Kidney glomerular epithelial cell (primary cell): ENCODE data around the gene DNMT3A.

ENCODE experiments used
- DNase-seq: peaks from one replicate; lab custom pipeline; 2025; lab: John Stamatoyannopoulos, UW

Gene DNMT3A

DNA sequence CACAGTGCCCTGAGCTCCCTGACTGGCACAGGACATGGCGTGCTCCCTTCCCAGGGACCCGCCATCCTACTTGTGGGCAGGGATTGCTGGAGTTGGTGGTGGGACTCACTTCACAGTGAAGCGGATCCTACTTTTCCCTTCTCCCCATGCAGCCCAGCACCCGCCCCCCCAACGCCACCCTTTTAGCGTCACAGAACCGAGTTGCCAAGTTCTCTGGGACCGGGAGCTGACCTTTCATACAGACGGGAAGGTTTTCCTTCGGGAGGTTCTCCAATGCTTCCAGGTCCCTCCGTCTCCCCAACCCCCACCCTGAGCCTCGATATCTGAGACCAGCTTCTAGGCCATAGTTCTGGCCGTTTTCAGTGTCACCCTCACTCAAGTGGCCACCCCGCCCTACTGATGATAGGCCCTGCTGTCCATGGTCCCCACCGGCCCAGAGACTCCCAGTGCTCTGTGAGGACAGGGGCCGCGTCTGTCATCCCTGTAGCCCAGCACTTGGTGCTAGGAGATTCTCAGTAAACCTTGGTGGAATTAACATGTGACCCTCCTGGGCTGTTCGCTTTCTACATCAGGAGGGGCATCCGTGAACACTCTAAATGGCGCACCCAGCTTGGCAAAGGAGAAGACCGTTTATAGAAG, 1.6 kb upstream of the DNMT3A start:
- DNase-seq = no peak

DNA sequence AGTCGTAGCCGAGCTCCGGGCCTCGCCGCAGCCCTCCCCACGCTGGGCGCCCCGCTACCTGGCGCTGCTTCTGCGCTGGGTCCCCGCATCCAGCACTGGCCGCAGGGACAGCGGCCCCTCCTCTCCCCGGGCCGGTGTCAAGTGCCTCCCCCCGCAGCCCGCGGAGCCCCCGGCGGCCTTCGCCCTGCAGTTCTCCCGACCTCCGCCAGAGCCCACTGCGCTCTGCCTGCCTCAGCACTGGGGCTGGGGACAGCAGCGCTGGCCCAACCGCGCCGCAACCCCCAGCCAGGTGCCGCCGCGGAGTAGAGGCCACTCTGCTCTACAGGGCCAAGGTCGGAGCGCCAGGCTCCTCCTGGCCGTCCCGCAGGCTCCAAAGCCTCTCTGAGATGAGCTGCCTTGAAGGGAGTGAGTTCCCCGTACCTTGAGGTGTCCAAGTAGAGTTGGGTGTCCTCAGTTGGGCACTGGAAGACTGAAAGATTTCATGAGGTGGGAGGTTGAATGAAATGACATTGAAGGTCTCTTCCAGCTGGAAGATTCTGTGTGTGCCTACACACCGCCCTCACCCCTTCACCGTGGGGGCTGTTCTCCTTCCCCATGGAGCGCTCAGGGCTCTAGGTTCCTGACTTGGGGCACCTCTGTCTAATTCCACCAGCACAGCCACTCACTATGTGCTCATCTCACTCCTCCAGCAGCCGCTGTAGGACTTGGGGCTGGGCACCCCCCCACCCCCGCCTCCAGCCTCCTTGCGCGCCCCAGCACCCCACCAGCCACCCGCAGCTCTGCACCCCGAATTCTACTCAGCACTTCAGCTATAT, 854 bp upstream of the DNMT3A start:
- peak; percentile 53 for DNase-seq

DNA sequence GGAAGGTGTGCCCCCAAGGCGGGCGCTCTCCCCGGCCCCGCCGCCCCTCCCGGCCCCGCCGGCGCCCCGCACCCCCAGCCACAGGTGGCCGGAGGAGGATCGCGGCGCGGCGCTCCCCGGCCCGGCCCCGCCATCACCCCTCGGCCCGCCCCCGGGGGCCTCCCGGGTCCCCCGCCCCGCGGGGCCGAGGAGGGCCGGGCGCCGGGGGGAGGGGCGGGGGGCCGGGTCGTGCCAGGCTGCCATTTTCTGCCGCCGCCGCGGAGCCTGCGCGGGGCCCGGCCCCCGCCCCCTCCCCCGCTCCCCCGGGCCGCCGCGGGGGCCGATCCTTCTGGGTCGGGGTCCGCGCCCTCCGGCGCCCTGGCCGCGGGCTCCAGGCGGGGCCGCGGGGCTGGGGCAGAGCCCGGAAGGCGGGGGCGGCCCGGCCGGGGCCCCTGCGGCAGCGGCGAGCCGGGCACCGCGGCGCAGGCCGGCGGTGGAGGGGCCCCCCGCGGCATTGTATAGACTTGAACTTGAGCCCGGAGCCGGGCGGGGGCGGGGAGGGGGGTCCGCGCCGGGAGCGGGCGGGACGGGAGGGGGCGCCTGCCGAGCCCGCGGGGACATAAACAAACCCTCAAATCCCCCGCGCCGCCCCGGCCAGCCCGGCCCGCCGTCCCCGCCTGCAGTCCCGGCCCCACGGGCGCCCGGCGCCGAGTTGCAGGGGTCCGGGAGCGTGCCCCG, 556 bp downstream of the DNMT3A start:
- no peak for DNase-seq

- no peak for DNase-seq
These were observed 1.4 kb downstream of the DNMT3A start for GRCh38 chr2:25340181-25340921.

DNA sequence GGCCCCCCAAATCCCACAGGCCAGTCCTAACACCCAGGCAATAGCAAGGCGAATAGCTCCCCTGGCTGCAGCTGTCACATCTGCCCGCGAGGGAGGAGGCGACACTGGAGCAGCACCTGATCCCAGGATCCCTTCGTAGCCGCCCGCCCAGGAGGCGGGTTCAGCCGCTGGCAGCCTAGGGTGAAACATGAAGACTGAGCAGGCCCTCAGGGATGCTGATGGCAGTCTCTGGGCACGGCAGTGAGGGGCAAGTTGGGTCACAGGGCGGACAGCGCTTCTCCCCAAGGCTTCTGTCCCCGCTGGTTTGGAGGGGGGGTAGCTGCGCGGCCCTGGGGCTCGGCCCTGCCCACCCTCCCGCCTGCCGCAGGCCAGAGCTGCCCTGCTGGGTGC, 1.9 kb downstream of the DNMT3A start:
- no peak for DNase-seq

DNA sequence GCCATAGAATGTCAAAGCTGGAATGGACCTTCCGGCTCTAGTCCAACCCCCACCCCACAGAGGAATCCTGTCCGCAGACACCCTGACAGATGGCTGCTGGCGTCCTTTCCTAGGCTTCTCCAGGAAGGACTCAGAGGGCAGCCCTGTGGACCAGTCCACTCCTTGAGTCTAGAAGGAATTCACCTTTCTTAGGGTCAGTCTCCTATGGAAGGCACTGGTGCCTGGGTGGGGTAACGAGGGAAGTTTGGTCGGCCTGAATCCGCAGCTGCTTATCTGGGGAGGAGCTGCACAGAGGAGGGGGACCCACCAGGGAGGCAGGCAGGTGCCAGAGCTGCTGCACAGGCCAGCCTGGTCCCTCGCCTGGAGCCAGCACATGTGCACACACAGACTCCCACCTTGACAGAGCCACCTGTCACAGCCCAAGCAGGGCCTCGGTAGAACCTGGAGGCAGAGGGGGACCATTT, 2.5 kb downstream of the DNMT3A start:
- no peak for DNase-seq

DNA sequence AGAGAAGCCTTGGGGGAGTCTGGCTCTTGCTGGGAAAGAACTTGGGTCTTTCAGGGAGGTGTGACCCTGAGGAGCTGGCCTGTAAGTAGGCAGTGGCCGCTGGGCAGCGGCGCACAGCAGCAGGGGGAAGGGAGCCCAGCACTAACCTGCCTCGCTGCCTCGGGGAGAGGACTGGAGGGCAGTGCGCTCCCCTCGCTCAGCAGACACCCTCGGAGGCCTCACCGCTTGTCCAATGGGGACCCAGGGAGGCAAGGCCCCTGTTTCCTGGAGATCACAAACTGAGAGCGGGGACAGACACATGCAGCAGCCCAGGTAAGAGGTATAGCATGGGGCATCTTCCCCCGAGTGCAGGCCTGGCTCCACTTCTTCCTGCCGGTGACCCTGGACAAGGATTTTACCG, 3.3 kb downstream of the DNMT3A start:
- no peak for DNase-seq

DNA sequence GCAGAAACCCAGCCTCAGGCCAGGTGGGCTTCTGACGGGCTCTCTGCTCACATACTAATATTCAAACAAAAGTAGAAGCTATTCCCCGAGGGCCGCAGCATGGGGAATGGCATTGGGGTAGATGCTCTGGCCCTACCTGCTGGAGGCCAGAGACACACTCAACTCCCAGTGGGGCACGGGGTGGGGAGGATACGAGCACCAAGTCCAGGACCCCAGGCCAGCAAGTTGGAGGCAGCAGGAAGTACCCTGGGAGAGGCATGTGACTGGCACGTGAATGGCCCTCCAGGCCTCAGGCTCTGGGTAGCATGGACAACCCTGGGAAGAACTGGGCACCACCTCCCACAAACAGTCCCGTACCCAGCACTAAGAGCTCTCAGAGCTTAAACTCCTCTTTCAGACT, 3.8 kb downstream of the DNMT3A start:
- no peak for DNase-seq

DNA sequence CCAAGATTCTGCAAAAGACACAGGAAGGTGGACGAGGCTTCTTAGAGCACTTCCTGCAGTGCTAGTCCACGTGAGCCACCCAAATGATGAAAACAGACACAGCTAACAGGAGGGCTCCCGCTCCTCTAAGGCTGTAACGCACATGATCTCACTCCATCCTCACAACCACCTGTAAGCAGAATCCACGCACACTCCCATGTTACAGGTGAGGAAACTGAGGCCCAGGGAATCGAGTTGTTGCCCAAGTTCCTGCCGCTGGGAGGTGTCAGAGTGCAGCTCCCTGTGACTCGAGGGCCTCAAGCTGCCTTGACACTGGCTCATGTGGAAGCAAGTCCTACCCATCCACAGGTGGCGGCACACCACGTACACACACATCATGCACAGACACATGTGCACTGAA, 4.4 kb downstream of the DNMT3A start:
- no peak for DNase-seq

DNA sequence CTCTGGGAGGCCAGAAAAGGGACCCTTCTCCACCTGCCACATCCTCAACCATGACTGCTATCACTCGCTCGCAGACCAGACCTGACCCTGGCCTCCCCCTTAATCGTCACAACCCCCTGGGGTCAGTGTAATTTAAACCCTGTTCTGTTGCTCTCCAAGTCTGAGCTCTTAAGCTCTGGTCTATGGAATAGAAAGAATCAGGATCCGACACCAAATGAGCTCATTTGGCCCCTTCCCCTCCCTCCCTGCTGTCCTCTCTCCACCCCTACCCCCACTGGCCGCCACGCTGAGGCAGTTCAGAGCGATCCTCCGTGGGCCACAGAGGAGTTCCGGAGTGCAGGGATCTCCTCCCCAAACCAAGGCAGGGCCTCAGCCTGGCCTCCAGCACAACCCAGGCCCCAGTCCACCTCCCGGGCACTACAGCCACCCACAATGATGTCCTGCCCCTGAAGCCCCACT, 5.3 kb downstream of the DNMT3A start:
- DNase-seq = no peak

- no peak for DNase-seq
These were observed 5.8 kb downstream of the DNMT3A start for GRCh38 chr2:25335971-25336370.

DNA sequence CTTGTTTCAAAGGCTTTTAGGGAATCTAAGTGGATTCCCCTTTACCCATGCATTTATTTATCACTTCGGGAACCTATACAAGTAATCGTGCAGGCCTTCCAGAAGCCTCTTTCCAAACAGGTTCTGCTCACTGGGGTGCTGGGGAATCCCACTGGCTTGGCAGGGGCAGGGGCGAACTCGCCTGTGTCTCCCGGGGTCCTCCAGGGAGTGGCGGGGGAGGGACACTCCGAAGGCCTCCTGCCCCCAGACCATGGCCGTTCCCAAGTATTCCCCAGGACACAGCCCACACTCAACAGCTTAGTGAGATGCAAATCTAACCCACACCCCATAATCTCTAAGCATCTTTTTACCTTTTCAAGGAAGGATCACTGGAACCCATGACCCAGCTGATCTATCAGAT, 6.5 kb downstream of the DNMT3A start:
- DNase-seq = no peak

GRCh38 chr2:25334482-25334881, 7.2 kb downstream of the DNMT3A start:
- no peak for DNase-seq

DNA sequence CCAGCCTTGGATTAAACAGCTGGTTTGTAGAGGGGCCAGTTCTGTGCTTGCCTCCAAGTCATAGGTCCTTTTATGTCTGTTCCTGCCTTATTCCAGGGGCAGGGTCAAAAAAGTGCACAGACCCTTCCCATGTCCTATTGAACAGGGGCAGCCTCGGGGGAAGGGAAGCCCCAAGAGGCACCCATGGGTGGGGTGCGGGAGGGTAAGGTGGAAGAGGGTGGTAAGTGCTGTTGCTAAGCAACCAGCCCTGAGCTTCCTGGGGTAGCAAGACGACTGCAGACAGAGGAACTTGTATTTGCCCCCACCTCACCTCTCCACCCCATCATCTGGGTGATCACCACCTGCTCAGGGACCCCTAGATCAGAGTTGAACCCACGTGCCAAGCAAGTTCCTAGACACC, 7.7 kb downstream of the DNMT3A start:
- no peak for DNase-seq

DNA sequence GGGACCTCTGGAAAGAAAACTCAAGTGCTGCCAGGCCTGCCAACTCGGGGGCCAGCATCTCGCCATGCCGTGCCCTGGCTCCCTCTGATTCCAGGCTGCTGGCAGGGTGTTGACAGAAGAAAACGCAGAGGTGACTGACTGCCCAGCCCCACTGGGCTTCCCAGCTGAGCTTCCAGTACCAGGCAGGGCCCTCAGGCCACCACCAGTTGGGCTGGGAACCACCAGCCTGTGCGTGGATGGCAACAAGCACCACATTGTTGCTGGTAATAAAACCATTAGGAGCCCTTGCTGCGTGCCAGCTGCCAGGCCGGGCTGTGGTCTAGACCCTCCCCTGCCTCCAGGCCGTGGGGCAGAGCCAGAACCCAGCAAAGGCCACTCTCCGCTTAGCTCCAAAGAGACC, 9.2 kb downstream of the DNMT3A start:
- DNase-seq = no peak

DNA sequence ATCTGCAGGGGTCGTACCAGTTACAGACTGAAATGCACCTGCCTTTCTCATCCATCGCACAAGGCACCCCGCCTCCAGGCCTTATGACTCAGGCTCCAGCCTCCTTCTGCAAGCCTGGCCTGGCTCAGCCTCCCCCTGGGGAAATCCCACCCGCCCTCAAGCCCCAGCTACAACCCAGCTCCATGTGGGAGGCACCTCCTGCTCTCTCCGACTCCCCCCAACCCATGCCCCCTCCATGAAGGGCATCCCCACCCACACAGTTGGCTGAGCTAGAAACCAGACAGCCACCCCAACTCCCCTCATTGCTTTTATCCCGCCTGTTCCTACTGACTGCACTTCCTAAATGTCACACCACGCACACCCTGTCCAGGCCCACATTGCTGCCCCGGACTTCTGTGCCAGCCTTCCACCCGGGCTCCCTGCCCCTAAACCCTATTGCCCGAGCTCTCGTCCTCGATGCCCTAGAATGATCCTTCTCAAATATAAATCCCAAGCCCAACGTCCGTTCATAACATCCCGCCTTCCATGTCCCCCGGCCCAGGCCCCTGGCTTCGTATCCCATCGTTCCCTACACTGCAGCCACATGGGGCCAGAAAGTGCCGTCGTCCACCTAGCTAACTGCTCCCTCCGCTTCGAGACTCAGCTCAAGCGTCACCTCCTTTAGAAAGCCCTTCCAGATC, 9.9 kb downstream of the DNMT3A start:
- no peak for DNase-seq

DNA sequence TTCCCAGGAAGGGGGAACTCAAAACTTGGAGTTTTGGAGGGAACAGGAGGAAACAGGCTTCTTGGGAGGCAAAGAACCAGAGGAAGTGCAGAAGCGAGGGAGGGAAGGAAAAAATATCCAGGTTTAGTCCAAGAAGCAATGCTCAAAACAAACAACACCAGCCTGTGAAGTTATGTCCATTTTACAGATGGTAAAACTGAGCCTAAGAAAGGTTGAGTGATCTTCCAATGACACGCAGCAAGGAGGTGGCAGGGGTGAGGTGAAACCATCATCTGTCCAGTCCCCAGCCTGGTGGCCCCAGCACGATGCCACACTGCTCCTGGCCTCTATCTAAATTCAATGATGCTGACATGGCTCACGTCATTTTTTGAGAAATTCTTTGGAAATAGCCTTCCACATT, 10.8 kb downstream of the DNMT3A start:
- no peak for DNase-seq

DNA sequence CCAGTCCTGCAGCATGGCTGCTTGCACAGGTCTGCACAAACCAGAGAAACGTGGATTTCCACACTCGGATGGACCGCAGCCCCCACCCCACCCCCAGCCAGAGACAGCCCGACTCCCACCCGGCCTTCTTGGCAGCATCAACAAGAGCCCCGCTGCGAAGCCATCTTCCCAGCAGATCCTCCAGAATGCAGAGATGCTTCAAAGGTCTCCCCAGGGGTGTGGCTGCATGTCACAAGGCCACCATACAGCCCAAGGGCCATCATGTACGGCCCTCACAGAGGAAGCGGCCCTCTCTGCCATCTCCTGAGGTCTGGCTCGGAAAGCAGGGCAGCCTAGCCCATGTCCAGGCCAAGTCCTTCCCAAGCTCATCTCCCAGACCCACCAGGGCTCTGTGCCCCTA, 11.5 kb downstream of the DNMT3A start:
- DNase-seq = no peak

DNA sequence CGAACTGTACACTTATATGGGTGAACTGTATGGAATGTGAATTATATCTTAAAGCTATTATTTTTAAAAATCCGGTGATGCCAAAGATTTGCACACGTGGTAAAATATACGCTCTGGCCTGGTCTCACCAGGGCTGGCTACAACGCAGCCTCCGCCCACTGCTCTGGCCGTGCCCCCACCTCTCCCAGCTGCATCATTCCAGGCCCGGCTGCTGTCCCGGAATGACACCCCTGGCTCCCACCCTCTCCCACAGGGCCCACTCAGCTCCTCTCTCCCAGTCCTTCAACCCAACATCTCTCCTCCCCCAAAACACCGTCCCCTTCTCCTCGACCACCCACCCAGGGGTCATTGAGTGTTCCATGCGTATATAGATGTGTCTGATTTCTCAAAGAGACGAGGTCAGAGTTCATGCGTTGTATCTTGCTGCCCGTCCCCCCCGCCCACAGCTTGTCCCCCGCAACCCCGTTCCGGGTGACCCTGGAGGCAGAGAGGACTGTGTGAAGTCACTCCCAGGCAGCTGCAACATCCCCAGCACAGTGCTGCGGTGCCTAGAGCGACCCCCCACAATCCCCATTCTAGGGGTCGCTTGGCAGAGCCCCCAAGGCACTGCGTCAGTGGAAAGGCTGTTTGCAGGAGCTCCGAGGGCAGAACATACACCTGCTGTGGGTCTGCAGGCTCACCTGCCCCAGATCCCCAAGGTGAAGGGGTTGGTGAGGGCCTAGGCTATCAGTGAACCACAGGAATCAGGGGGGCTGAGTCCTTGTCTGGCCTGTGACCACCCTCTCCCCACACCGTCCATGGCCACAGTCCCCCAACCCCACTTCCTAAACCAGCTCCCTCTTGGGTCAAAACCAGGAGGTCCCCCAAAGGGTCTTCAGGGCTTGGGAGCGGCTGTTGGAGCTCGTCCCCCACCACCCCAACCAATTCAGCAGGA, 13.3 kb downstream of the DNMT3A start:
- no peak for DNase-seq

GRCh38 chr2:25326326-25327013, 15.3 kb downstream of the DNMT3A start:
- DNase-seq = no peak
